Endothelial cell of umbilical vein (primary cell): ENCODE results near the gene PTGDS.

Experiments used
- EZH2 ChIP-seq: IDR thresholded peaks from 2 replicates; pipeline ENCODE4 v1.6.1; 2012; ENCODE audit warnings: borderline replicate concordance, low read depth, mild to moderate bottlenecking, moderate library complexity, low read length, inconsistent platforms; ENCODE audit not compliant: severe bottlenecking
- GATA2 ChIP-seq: IDR thresholded peaks from 2 replicates; pipeline ENCODE4 v1.7.0; 2011; ENCODE audit warnings: low read depth, mild to moderate bottlenecking, moderate library complexity, mixed read lengths, low read length; ENCODE audit not compliant: insufficient read length, insufficient read depth
- JUN ChIP-seq: IDR thresholded peaks from 2 replicates; pipeline ENCODE4 v1.6.1; 2011; ENCODE audit warnings: borderline replicate concordance, low read depth; ENCODE audit not compliant: insufficient read length, insufficient read depth
- MYC ChIP-seq: IDR thresholded peaks from one replicate; pipeline ENCODE4 v1.6.1; 2011; ENCODE audit warnings: mild to moderate bottlenecking, low read depth, low read length
- POLR2A ChIP-seq: IDR thresholded peaks from 2 replicates; pipeline ENCODE4 v1.6.1; 2012; ENCODE audit warnings: low read depth, mild to moderate bottlenecking, control low read depth, low read length
- POLR2AphosphoS5 ChIP-seq: IDR thresholded peaks from 2 replicates; pipeline ENCODE4 v1.6.1; 2012; ENCODE audit warnings: low read depth, mild to moderate bottlenecking, control low read depth, low read length, moderate library complexity; ENCODE audit not compliant: insufficient read depth
- TF ChIP-seq, protein P1 (sequence below), 2 donors: IDR thresholded peaks; 1 replicate in 1 of 2; 2 replicates in 1 of 2; pipeline ENCODE4 v1.5.1; 2011; ENCODE audit warnings: low read length in 2 of 2, mild to moderate bottlenecking in 2 of 2, moderate library complexity in 2 of 2, control low read depth in 1 of 2, inconsistent platforms in 1 of 2, low read depth in 1 of 2; ENCODE audit not compliant: insufficient read depth in 1 of 2; ENCODE audit errors: extremely low read depth in 1 of 2
- TF ChIP-seq, protein P2 (sequence below): IDR thresholded peaks from 2 replicates; pipeline ENCODE4 v1.6.1; 2011; ENCODE audit not compliant: insufficient read depth, insufficient read length

GRCh38 chr9:137014166-137014565, 36.9 kb downstream of the PTGDS start:
- no peak for TF ChIP-seq POLR2AphosphoS5
- TF ChIP-seq, protein P1, sequence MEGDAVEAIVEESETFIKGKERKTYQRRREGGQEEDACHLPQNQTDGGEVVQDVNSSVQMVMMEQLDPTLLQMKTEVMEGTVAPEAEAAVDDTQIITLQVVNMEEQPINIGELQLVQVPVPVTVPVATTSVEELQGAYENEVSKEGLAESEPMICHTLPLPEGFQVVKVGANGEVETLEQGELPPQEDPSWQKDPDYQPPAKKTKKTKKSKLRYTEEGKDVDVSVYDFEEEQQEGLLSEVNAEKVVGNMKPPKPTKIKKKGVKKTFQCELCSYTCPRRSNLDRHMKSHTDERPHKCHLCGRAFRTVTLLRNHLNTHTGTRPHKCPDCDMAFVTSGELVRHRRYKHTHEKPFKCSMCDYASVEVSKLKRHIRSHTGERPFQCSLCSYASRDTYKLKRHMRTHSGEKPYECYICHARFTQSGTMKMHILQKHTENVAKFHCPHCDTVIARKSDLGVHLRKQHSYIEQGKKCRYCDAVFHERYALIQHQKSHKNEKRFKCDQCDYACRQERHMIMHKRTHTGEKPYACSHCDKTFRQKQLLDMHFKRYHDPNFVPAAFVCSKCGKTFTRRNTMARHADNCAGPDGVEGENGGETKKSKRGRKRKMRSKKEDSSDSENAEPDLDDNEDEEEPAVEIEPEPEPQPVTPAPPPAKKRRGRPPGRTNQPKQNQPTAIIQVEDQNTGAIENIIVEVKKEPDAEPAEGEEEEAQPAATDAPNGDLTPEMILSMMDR (IDR thresholded peaks at IDR 0.05; ENCODE audit: extremely low read depth in 1 of 2, insufficient read depth in 1 of 2, low read depth in 1 of 2, low read length in 2 of 2): no peak
- TF ChIP-seq EZH2: no peak
- TF ChIP-seq JUN: no peak
- TF ChIP-seq GATA2: no peak
- no peak for TF ChIP-seq POLR2A
- TF ChIP-seq, protein P2, sequence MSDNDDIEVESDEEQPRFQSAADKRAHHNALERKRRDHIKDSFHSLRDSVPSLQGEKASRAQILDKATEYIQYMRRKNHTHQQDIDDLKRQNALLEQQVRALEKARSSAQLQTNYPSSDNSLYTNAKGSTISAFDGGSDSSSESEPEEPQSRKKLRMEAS: no peak
- TF ChIP-seq MYC: no peak
